ENCODE results near the gene NOC4L.
"Not testable (repeated sequence)": the region's sequence is repeated elsewhere in the genome, so short reads cannot be mapped to it uniquely, and the experiment has no call there.

The NOC4L gene

DNA sequence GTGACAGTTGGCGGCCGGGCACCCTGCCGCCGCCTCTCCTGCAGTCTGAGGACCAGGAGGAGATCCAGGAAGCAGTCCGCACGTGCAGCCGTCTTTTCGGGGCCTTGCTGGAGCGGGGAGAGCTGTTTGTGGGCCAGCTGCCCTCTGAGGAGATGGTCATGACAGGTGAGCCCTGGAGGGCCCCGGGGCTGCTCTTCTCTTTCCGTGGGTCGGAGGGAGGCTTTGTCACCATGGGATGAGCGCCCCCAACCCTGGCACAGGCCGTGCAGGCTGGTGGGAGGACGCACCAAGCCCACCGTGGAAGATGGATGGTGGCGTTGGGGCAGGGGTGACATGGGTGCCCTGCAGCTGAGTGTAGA lies 532 bp downstream of the NOC4L start:
- no peak for DNase-seq

DNA sequence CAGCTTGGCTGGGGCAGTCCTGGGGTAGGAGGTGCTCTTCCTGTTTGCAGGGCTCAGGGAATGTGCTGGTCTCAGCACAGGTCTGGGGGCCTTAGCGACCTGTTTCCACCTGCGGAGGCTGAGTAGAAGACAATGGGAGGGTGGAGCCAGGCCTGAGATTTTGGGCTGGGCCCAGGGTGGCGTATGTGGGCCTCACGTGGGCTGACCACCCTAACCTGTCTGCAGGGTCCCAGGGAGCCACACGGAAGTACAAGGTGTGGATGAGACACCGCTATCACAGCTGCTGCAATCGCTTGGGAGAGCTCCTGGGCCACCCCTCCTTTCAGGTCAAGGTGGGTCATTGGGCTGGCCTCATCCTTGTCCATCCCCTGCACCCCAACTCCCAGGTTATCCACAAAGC lies 1.1 kb downstream of the NOC4L start:
- no peak for DNase-seq

DNA sequence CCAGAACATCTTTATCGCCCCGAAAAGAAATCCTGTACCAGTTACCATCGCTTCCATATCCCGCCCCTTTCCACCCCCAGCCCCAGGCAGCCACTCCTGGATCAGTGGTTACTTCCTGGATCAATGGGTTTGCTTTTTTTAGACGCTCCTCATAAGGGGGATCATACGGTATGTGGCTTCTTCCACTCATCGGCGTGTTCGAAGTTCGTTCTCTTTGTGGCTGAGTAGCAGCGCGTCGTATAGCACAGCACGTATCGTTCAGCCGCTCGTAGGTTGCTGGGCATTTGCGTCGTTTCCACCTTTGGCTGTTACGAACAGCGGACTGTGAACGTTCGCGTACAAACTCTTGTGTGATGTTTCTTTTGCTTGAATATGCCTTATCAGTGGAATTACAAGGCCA lies 1.8 kb downstream of the NOC4L start:
- DNase-seq, result no peak

DNA sequence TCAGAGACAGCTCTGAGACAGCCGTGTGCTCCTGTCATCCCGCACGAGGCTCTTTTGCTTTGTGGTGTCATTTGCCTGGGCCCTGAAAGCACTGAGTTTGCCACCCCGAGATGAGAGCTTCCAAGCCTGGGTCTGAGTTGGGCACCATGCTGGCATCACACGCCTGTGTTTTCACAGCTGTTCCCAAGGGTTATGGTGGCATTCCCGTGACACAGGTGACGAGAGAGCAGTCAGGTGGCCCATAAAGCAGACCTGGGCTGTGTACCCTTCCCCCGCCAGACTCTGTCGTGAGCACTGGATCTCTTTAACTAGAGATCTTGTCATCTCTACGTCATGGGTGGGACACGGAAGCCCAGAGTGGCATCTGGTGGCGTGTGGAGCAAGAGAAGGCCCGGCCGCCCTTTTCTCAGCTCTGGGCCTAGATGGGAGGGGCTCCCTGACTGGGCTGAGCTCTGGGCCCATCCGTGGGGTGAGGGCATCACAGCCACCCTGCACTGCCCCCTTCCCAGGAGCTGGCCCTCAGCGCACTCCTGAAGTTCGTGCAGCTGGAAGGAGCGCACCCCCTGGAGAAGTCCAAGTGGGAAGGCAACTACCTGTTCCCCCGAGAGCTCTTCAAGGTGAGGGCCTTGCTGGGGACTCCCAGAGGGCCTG lies 2.6 kb downstream of the NOC4L start:
- no peak for DNase-seq

DNA sequence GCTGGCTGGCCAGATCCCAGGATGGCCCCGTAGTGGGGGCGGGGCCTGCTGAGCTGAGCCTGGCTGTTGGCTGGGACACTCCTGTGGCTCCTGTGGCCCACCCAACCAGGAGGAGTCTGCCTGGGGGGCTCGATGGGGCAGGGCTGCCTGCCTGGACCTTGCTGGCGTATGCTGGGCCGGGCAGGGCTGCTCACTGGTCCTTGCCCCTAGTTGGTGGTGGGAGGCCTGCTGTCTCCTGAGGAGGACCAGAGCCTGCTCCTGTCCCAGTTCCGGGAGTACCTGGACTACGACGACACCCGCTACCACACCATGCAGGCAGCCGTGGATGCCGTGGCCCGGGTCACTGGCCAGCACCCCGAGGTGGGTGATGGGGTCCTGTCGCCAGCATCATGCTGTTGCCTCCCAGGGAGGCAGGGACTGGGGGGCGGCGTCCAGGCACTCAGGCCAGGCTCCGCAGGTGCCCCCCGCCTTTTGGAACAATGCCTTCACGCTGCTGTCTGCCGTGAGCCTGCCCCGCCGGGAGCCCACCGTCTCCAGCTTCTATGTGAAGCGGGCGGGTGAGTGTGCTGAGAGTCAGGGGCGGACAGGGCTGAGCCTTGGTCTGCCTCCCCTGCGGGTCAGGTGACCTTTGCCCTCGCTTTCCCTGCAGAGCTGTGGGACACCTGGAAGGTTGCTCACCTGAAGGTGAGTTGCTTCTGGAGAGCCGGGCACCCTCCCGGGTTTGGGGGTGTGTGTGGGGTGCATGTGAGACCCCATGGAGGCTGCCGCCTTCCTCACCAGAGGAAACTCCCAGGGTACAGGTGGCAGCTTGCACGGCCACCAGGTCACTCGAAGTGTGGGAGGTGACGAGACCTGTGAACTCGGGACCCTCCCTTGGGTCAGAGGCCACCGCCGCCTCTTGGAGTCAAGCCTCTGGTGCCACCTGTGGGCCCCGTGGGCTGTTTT lies 3.4 kb downstream of the NOC4L start:
- DNase-seq, result no peak

DNA sequence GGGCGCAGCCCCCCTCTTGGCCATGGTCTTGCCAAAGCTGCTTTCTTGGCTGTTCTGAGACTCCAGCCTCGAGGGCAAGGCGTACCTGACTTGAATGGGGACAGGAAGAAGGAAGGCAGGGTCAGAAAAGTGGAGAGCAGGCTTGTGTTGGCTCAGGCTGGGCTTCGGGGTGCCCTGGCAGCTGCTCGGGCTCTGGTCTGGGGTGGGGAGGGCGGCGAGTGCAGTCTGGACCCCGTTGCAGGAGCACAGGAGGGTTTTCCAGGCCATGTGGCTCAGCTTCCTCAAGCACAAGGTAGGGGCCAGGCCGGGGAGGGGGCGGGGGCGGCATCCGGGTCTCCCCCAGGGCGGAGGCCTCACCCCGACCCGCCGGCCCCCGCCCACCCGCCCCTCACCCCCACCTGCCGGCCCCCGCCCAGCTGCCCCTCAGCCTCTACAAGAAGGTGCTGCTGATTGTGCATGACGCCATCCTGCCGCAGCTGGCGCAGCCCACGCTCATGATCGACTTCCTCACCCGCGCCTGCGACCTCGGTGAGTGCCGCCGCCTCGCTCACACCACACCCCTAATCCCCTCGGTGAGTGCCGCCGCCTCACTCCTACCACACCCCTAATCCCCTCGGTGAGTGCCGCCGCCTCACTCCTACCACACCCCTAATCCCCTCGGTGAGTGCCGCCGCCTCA lies 4.2 kb downstream of the NOC4L start:
- DNase-seq, result no peak

DNA sequence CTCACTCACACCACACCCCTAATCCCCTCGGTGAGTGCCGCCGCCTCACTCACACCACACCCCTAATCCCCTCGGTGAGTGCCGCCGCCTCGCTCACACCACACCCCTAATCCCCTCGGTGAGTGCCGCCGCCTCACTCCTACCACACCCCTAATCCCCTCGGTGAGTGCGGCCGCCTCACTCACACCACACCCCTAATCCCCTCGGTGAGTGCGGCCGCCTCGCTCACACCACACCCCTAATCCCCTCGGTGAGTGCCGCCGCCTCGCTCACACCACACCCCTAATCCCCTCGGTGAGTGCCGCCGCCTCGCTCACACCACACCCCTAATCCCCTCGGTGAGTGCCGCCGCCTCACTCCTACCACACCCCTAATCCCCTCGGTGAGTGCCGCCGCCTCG lies 5.3 kb downstream of the NOC4L start:
- DNase-seq, result not testable (repeated sequence)

DNA sequence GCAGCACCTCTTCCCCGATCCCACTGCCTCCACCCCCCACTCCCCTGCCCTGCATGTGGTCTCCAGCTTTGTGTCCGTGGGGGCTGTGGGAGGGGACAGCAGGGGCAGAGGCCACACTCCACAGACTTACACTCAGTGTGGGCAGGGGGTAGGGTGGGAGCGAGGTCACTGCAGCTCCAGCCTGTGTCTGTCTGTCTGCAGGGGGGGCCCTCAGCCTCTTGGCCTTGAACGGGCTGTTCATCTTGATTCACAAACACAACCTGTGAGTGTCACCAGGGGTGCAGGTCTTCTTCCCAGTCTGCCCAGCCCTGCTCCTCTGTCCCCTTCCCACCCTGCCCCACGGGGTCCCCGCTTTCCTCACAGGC lies 6.5 kb downstream of the NOC4L start:
- DNase-seq, result no peak

DNA sequence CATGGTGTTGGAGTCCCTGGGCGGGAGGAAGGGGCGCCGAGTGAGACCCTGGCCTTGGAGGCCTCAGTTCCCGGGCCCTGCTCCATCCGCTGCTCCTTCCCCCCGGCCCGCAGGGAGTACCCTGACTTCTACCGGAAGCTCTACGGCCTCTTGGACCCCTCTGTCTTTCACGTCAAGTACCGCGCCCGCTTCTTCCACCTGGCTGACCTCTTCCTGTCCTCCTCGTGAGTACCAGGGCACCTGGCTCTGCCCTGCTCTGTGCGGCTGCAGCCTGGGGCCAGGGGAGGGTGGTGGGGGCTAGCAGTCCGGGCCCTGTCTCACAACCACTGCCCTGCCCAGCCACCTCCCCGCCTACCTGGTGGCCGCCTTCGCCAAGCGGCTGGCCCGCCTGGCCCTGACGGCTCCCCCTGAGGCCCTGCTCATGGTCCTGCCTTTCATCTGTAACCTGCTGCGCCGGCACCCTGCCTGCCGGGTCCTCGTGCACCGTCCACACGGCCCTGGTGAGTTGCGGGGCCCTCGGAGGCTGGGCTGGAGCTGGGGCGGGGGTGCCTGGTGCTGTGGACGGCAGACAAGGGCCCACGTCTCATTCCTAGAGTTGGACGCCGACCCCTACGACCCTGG lies 7.0 kb downstream of the NOC4L start:
- no peak for DNase-seq

DNA sequence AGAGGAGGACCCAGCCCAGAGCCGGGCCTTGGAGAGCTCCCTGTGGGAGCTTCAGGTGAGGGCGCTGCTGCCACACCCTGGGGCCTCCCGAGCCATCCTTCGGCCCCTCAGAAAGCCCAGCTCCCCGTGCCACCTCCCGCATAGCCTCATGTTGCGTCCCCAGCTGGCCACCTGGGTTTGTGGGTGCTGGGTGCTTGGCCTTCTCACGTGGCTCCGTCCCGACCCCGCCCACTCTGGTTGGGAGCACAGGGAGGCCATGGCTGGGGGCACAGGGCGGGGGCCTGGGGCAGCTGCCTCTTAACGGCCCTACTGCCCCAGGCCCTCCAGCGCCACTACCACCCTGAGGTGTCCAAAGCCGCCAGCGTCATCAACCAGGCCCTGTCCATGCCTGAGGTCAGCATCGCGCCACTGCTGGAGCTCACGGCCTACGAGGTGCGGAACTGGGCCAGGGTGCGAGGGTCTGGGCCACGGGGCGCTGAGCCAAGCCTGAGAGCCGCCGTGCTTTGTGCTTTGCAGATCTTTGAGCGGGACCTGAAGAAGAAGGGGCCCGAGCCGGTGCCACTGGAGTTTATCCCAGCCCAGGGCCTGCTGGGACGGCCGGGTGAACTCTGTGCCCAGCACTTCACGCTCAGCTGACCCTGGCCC lies 7.6 kb downstream of the NOC4L start:
- no peak for DNase-seq

DNA sequence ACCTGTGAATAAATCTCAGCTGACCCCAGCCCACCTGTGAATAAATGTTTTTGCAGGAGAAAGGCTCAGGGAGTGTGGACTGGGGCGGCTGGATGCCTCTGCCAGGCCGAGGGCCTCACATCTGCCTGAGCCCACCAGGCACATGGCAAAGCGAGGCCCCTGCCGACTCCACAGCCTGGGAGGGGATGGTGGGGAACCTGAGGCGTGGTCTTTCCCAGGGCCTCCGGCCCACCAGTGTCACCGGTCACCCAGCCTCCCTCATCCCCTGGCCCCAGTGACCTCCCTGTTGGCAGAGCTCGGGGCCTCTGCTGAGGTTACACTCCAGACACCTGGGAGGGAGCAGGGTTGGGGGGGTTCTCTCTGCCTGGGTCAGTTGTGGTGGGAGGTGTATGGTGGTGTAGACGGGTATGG lies 8.2 kb downstream of the NOC4L start:
- no peak for DNase-seq

DNA sequence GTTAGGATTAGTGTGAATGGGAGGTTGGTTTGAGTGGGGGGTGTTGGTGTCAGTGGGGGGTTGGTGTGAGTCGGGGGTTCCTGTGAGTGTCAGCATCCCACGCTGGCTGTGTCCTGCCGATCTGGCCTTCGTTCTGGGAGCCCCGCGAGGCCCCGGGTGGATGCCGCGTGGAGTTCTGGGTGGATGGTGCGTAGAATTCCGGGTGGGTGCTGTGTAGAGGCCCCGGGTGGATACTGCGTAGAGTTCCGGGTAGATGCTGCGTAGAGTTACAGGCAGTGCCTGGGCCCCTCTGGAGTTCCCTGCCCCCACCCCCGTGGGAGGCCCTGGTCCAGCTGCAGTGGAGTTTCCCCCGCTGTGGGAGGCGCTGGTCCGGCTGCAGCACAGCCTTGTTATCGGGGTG lies 8.7 kb downstream of the NOC4L start:
- no peak for DNase-seq

DNA sequence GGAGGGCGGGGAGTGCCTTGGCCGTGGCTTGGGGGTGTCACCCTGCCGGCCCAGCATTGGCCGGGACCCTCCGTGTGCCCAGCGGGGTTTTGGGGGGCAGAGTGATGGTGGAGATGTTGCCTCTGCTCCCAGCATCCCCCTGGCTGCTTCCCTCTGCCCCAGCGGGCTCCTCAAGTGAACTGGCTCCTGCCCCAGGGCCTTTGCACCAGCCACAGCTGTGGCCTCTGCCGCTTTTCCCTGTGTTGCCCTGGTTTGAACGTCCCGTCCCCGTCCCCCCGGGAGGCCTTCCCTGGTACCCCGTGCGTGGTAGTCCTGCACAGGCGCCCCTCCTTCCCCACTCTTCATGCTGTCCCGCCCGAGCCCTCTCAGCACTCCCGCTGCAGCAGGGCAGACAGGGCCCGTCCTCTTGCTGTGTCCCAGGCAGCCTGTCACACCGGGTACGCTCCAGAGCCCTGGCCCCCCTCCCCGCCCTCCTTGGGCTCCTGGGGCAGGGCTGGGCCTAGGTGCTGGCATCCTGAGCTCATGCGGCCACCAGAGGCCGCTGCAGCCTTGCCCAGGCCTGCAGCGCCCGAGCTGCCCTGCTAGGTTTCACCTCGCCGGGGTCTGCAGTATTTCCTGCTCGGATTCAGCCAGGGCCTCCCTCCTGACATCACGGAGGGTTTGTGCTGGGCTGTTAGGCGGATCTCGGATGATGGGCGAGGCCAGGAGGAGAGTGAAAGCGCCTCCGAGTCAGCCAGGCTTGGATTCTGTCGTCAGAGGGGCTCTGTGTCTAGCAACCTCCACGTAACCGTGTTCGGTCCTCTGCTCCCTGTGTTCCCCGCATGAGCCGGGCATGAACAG lies 9.5 kb downstream of the NOC4L start:
- DNase-seq, result peak; percentile 66

DNA sequence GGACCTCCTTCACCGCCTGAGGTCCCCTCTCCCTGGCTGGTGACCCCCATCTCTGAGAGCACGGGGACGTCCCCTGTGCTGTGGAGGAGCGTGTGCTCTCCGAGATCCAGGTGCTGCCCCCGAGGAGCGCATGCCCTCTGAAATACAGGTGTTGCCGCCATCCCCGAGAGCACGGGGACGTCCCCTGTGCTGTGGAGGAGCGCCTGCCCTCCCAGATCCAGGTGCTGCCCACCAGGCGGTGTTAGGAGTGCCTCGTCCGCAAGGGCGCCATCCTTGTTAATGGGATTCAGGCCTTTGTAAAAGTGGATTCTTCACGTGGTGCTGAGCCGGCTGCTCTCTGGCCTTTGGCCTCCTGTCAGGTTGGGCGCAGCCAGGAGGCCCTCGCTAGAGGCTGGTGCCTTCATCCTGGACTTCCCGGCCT lies 10.1 kb downstream of the NOC4L start:
- DNase-seq, result no peak

DNA sequence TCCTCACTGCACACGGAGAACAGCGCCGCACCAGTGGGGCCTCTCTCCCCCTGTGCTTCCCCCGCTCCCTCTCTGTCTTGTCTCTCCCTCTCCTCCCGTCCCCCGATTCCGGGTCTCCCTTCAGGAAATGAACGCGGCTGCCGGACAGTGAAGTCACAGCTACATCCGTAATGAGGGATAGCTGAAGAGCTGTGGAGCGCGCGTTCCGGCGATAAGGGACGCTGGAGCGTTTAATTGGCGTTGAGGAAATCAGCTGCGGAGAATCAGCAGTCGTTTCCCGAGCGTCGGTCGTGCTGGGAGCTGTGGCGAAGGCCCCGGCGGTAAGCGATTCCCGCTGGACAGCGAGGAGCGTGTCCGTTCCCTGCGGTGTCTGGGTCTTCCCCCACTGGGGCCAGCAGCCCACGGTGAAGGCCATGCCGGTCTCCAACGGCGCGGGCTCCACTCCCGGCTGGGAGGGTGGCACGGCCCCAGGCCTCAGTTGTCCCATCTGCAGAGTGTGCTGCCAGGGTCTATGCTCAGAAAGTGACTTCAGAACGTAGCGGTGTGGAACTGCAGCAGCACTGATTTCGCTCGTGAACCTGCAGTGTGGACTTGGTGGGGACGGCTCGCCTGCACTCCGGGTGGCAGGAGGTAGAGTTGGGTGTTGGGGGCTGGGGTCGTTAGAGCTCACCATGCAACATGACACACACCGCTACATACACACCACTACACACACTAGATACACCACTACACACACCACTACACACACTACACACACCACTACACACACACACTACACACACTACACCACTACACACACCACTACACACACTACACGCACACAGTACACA lies 10.9 kb downstream of the NOC4L start:
- no peak for DNase-seq

DNA sequence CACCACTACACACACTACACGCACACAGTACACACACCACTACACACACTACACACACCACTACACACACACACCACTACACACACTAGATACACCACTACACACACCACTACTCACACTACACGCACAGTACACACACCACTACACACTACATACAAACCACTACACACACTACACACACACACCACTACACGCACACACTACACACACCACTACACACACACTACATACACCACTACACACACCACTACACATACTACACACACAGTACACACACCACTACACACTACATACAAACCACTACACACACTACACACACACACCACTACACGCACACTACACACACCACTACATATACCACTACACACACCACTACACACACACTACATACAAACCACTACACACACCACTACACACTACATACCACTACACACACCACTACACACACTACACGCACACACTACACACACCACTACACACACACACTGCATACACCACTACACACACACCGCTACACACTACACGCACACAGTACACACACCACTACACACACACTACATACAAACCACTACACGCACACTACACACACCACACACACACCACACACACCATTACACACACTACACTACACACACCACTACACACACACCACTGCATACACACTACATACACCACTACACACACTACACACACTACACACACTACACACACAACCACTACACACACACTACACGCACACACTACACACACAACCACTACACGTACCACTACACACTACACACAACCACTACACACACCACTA lies 11.7 kb downstream of the NOC4L start:
- no peak for DNase-seq

DNA sequence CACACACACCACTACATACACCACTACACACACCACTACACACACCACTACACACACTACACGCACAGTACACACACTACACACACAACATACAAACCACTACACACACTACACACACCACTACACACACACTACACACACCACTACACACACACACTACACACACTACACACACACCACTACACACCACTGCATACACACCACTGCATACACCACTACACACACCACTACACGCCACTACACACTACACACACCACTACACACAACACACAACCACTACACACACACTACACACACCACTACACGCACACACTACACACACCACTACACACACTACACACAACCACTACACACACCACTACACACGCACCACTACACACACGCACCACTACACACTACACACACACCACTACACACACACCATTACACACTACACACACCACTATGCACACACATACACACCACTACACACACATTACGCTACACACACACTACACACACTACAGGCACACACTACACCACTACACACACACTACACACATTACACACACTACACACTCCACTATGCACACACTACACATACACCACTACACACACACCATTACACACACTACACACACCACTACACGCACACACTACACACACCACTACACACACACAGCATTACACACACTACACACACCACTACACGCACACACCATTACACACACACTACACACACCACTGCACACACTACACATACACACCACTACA lies 12.5 kb downstream of the NOC4L start:
- DNase-seq, result no peak

DNA sequence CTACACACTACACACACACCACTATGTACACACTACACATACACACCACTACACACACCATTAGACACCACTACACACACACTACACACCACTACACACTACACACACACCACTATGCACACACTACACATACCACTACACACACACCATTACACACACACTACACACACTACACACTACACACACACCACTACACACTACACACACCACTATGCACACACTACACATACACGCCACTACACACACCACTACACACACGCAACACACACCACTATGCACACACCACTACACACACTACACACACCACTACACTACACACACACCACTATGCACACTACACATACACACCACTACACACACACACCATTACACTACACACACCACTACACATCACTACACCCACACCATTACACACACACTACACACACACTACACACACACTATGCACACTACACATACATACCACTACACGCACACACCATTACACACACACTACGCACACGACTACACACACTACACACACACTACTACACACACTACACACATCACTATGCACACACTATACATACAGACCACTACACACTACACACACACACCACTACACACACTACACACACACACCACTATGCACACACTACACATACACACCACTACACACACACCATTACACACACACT lies 13.6 kb downstream of the NOC4L start:
- no peak for DNase-seq

Measured in NCI-H1092 treated with DMSO at 0.1 percent for 48 hours (cell line).